Activated T-cell treated with anti-CD3 and anti-CD28 coated beads, Interleukin-2, amount 50 U/mL, for 24 hours (primary cell): ENCODE results near the gene GPA33.
A peak's percentile ranks its signal among the peaks of the same experiment; 100 is the strongest.

Source experiments
- DNase-seq: peaks from one replicate; pipeline ENCODE4 v3.0.0-alpha.2; 2020
- H3K27ac Mint-ChIP-seq: 2 replicates; pipeline ENCODE4 v1.8.0; 2020; ENCODE audit warnings: mild to moderate bottlenecking, mixed read lengths
- H3K27me3 Mint-ChIP-seq: 2 replicates; pipeline ENCODE4 v1.8.0; 2020; ENCODE audit warnings: mixed read lengths
- H3K36me3 Mint-ChIP-seq: 2 replicates; pipeline ENCODE4 v1.8.0; 2020; ENCODE audit warnings: low read depth, mixed read lengths
- H3K4me1 Mint-ChIP-seq: 2 replicates; pipeline ENCODE4 v1.8.0; 2020; ENCODE audit warnings: low read depth, mixed read lengths
- H3K4me3 Mint-ChIP-seq: 2 replicates; pipeline ENCODE4 v1.8.0; 2020; ENCODE audit warnings: mild to moderate bottlenecking, moderate library complexity, mixed read lengths
- H3K9me3 Mint-ChIP-seq: 2 replicates; pipeline ENCODE4 v1.8.0; 2020; ENCODE audit warnings: mixed read lengths

GPA33 gene

DNA sequence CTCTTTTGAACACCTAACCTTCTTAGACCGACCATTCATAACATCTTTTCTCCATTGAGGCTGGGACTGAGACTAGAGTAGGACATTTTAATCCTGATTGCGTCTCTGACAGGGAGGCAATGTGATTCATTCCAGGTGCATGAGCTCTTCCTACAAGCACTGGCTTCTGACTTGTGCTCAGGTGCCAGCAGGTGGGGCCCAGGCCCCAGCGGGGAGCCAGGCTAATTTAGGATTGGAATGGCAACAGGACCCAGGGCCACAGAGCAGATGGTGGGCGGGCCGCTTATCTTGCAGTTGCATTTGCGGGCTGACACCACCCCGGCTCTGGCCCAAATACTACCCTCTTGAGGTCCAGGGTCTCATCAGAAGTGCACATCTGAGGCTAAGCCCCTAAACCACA lies 4.1 kb downstream of the GPA33 start:
- no peaks in the 10 kb centered on the region for H3K9me3 Mint-ChIP-seq
- no peaks in the 10 kb centered on the region for H3K36me3 Mint-ChIP-seq
- H3K4me1 Mint-ChIP-seq = peaks cover 35% of the 10 kb centered on the region
- H3K4me3 Mint-ChIP-seq = no peak overlapping the region
- no peak overlapping the region for H3K27ac Mint-ChIP-seq
- H3K27me3 Mint-ChIP-seq = no peaks in the 10 kb centered on the region
- no peak for DNase-seq

DNA sequence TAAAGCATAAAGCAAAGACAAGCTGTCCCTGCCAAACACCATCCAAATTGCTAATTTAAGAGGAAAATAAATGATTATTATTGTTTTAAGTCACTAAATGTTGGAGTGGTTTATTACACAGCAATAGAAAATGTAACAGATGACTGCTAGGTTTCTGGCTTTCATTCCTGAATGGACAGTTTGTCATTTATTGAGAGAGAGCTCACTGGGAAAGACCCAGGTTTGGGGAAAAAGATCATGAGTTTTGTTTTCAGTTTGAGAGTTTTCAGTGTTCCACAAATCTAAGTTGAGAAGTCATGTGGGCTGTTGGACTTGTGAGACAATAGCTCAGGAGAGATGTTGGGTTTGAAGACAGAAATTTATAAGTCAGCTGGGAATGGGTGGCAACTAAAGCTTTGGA lies 5.4 kb downstream of the GPA33 start:
- no peak for DNase-seq
- Mint-ChIP-seq H3K27ac (no peak overlapping the region), H3K4me1 (peaks cover 24% of the 10 kb centered on the region), H3K36me3 (no peaks in the 10 kb centered on the region), H3K27me3 (no peaks in the 10 kb centered on the region), H3K9me3 (no peaks in the 10 kb centered on the region), H3K4me3 (no peak overlapping the region)

DNA sequence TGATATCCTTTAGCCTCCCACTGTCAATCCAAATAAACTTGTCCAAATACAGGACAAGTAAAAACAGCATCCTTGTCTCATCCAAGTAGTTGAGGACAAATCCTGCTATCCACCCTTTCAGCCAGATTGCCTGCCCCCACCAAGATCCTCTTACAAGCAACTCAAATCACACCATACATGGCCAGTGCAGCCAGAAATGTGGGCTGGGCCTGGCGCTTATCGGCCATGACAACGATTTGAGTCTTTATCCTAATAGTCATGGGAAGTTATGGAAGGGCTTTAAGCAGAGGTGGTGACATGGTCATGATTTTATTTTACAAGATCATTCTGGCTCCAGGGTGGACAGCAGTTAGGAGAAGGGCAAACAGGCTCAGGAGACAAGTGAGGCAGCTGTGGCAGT lies 6.3 kb downstream of the GPA33 start:
- Mint-ChIP-seq H3K27me3 (no peaks in the 10 kb centered on the region), H3K27ac (no peak overlapping the region), H3K9me3 (no peaks in the 10 kb centered on the region), H3K4me3 (no peak overlapping the region), H3K36me3 (no peaks in the 10 kb centered on the region), H3K4me1 (peaks cover 15% of the 10 kb centered on the region)
- no peak for DNase-seq

DNA sequence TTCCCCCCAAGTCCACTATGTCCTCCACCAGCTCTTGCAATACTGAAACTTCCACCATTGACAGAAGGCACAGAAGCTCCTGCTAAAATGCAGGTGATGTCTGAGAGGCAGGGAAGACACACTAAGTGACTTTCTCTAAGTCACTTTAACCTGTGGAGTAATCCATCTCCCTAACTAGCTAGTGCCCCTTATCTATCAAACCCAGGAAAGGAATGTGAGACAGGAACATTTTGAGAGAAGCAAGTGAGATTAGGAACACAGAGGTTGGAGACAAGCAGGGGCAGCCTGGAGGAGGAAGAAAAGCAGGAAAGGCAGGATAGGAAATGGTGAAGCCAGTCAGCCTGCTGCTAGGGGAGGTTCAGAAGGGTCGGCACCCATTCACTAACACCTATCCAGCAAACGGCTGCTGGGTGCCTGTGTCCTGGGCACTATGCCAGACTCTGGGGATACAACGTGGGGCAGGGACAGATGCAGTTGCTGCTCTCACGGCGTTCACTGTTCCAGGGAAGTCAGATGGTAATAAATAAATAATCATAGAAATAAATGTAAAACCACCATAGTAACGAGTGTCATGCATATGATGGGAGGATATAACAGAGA lies 7.0 kb downstream of the GPA33 start:
- no peak for DNase-seq
- H3K4me1 Mint-ChIP-seq = peaks cover 8% of the 10 kb centered on the region
- H3K9me3 Mint-ChIP-seq = no peaks in the 10 kb centered on the region
- no peaks in the 10 kb centered on the region for H3K36me3 Mint-ChIP-seq
- H3K4me3 Mint-ChIP-seq = no peak overlapping the region
- H3K27me3 Mint-ChIP-seq = no peaks in the 10 kb centered on the region
- H3K27ac Mint-ChIP-seq = no peak overlapping the region

DNA sequence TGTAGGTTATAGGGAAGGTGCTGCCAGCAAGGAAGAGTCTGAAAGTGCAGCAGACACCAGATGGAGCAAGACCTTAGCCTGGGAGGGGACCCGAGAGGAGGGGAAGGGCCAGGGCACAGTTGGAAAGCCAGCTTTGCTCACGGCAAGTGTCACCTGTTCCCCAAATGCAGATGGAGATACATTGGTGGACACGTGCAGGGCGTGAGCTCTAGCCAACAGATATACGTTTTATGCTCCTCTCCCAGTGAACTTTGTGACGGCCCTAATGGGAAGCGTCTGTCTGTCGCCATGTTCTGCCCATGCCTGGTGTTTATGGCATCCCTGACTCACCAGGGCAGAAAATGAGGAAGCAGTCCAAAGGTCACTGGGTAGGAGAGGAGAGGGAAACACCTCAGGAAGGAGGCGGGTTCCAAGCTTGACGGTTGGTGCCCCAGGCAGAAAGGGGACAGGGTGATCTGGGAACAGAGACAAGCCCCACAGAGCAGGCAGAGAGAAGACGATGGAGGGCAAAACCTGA lies 7.6 kb downstream of the GPA33 start:
- Mint-ChIP-seq H3K4me3 (no peak overlapping the region), H3K36me3 (no peaks in the 10 kb centered on the region), H3K27ac (no peak overlapping the region), H3K27me3 (no peaks in the 10 kb centered on the region), H3K9me3 (no peaks in the 10 kb centered on the region), H3K4me1 (peaks cover 5% of the 10 kb centered on the region)
- no peak for DNase-seq

DNA sequence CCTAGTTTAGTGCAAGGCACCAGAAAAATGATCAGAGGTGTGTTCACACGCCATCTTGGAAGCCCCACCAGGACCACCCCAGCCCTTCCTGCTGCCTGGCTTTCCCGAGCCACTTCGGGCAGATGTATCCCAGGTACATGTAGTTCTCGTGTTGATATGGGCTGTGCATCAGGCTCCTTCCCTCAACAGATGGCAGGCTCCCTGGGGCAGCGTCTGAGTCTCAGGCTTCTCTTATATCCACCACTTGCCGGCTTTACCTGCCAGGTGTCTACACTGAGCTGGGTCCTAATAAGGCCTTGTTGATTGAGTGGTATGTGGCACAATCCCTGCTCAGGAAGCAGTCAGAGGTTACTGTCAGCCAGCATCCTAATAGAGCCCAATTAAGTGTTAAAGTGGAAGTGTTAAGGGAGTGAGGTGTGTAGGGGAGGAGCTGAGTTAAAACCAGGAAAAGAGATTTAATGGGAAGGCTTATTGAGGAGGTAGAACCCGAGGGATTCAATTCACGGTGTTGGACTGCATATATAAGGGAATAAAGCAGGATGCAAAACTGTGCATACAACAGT lies 8.5 kb downstream of the GPA33 start:
- H3K36me3 Mint-ChIP-seq = no peaks in the 10 kb centered on the region
- no peak overlapping the region for H3K27ac Mint-ChIP-seq
- no peak for DNase-seq
- H3K4me3 Mint-ChIP-seq = no peak overlapping the region
- peaks cover 4% of the 10 kb centered on the region for H3K4me1 Mint-ChIP-seq
- no peaks in the 10 kb centered on the region for H3K9me3 Mint-ChIP-seq
- no peaks in the 10 kb centered on the region for H3K27me3 Mint-ChIP-seq

DNA sequence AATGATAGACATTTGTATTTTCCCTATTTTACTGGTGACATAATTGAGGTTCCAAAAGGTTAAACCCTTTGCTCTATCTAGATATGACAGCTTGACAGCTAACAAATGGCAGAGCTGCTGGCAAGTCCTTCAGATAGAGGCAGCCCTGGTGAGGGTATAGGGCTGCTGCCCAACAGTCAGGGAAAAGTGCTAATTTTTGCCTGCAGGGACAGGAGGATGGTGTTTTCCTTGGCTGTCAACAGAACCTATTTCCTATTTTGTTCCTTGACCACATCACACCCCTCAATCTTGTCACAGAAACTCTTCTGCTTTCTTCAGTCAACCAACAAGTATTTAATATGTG lies 12.3 kb downstream of the GPA33 start:
- Mint-ChIP-seq H3K36me3 (no peaks in the 10 kb centered on the region), H3K27me3 (no peaks in the 10 kb centered on the region), H3K4me1 (peaks cover 16% of the 10 kb centered on the region), H3K4me3 (no peak overlapping the region), H3K9me3 (no peaks in the 10 kb centered on the region), H3K27ac (no peak overlapping the region)
- no peak for DNase-seq

DNA sequence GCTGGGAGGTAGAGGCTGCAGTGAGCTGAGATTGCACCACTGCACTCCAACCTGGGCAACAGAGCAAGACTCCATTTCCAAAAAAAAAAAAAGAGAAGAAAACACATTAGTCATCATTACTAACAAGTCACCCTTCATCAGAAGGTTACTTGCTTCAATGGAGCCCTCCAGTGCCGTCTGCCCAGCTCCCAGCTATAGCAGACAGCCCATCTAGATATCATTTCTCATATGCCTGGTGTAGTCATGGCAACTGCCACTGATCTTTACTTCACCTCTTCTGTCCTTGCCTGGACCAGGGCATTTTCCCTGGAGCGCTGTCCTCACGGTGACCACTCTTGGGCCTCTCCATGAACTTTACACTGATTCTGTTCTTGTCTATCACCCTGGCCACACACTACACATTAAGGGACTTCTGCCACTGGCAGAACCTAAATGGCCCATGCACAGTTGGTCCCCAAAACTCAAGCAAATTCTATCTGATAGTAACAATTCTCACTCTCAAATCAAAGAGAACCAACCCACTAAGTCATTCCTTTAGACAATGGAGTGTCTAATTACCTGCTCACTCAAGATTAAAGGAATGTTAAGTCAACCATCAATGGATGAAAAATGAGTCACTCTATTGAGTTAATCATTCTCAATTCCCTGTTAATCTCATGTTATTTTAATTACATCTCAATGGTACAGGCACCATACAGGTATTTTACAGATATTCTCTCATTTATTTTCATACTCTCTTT lies 12.9 kb downstream of the GPA33 start:
- no peak for DNase-seq
- H3K36me3 Mint-ChIP-seq = no peaks in the 10 kb centered on the region
- H3K4me1 Mint-ChIP-seq = peaks cover 16% of the 10 kb centered on the region
- H3K4me3 Mint-ChIP-seq = no peak overlapping the region
- no peaks in the 10 kb centered on the region for H3K9me3 Mint-ChIP-seq
- no peaks in the 10 kb centered on the region for H3K27me3 Mint-ChIP-seq
- no peak overlapping the region for H3K27ac Mint-ChIP-seq

DNA sequence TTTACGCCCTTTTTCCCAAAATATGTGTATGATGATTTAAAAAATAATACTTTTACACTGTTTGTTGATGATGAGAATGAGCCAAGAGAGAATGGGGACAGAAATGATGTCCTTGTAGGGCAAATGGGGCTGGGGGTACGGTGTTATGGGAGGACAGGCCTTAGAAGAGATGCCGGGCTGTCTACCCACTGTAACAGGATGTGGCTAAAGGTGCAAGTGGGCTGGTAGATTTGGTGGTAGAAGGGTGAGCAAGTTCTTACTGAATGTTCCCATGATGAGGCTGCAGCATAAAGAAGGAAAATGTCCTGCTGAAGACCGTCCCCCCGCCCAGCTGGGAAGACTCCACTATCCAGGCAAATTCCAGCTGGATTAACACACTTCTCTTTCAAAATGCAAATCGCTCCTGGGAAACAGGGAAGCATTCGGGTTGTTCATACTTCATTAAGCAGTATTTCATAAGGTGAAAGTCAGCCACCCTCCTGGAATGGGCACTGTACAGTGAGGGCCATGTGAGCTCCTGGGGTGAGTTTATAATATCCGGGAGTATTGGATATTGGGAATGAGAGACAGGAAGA lies 14.0 kb downstream of the GPA33 start:
- no peaks in the 10 kb centered on the region for H3K9me3 Mint-ChIP-seq
- no peak overlapping the region for H3K27ac Mint-ChIP-seq
- H3K4me1 Mint-ChIP-seq = peaks cover 16% of the 10 kb centered on the region
- H3K36me3 Mint-ChIP-seq = no peaks in the 10 kb centered on the region
- H3K27me3 Mint-ChIP-seq = no peaks in the 10 kb centered on the region
- no peak overlapping the region for H3K4me3 Mint-ChIP-seq
- DNase-seq = no peak

DNA sequence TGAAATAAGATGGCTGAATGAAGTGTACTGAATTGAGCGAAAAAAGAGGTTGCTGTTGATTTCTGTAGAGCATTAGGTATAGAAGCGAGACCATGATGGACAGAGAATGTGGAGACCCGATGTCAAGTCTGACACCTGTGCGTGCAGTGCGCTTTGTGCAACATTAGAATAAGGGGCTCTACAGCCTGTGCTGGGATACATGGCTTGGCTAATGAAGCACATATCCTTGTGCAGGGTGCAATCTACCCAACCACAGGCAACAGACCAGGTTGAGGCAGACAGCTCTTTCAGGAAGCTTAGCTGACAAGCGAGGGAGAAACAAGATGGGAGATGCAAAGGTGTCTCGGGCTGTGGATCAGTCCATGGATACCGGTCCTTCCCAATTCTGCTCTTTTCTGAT lies 18.9 kb downstream of the GPA33 start:
- H3K27ac Mint-ChIP-seq = no peak overlapping the region
- no peaks in the 10 kb centered on the region for H3K9me3 Mint-ChIP-seq

DNA sequence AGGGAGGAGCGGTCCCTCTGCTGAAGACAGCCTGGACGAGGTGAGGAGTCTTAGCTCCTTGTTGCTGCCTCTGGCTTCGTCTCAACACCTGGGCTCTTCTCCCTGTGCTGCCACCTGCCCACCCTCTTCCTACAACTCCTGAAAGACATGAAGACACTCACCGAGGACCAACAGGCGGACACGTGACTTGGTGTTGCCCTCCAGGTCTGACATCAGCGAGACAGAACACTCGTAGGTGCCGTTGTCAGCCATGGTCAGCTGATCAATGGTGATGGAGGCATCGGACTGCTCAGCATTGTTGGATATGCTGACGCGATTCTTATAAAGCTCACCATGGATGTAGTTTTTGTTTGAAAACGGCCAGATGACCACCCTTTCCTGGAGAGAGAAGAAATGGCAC lies 21.4 kb downstream of the GPA33 start:
- Mint-ChIP-seq H3K27me3 (no peaks in the 10 kb centered on the region), H3K9me3 (no peaks in the 10 kb centered on the region), H3K4me3 (no peak overlapping the region), H3K27ac (no peak overlapping the region), H3K36me3 (no peaks in the 10 kb centered on the region), H3K4me1 (peaks cover 3% of the 10 kb centered on the region)
- no peak for DNase-seq

More for the DNA sequence above, 18.9 kb downstream of the GPA33 start:
- no peak overlapping the region for H3K4me3 Mint-ChIP-seq
- H3K36me3 Mint-ChIP-seq = no peaks in the 10 kb centered on the region
- no peaks in the 10 kb centered on the region for H3K27me3 Mint-ChIP-seq
- peaks cover 12% of the 10 kb centered on the region for H3K4me1 Mint-ChIP-seq
- DNase-seq = no peak

DNA sequence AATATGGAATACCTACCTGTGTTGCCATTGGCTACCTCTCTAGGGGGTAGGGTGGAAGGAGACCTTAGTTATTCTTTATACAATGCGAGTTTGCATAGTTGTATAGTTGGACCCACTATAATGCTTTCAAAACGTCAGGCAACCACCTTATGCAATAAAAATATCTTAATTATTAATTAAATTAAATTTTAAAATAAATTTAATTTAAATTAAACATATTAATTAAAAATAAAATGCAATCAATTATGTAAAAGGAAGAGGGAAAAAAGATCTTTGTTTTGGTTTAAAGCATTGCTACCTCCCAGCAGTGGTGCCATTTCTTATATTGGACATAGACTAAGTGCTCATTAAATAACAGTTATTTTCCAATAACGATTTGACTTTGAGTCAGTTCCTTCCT lies 22.3 kb downstream of the GPA33 start:
- Mint-ChIP-seq H3K4me1 (peaks cover 3% of the 10 kb centered on the region), H3K9me3 (no peaks in the 10 kb centered on the region), H3K27me3 (no peaks in the 10 kb centered on the region)

DNA sequence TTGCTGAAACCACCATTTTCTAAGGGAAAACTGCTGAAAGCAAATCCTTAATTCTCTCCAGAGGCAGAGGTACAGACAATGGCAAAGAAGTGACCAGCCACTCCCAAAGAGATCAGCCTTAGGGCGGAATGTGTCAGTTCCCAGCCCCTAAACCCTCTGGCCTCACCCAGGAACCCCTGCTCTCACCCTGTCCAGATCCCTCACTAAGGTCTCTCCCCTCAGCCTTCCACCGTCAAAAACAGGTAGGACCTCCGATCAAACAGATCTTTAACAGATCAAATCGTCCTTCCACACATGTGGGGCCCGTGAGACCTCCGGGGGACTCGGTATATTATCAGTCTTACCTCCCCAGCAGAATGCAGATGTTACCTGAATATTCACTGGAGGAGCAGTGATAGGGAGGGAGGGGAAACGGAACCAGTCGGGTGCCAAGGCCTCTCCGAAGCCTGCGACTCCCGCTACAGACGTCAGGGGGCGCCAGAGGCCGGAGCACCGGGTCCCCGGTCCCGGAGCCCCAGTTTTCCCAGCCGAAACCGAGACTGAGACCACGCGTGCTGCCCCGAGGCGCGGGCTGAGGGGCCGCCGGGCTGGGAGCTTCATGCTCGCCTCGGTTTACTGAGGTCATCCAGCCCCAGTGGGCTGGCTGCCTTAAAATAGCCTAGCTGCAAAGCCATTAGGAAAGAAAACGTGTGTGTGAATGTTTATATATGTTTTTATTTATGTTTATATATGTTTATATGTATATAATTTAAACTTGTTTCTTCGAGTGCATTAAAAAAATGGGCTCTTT lies 23.6 kb downstream of the GPA33 start:
- Mint-ChIP-seq H3K4me1 (peaks cover 3% of the 10 kb centered on the region), H3K36me3 (no peaks in the 10 kb centered on the region), H3K27me3 (no peaks in the 10 kb centered on the region), H3K4me3 (peak overlapping the region; percentile 45), H3K9me3 (no peaks in the 10 kb centered on the region), H3K27ac (no peak overlapping the region)
- peak; percentile 91 for DNase-seq

More for the DNA sequence above, 22.3 kb downstream of the GPA33 start:
- no peak for DNase-seq
- Mint-ChIP-seq H3K36me3 (no peaks in the 10 kb centered on the region), H3K4me3 (no peak overlapping the region), H3K27ac (no peak overlapping the region)

DNA sequence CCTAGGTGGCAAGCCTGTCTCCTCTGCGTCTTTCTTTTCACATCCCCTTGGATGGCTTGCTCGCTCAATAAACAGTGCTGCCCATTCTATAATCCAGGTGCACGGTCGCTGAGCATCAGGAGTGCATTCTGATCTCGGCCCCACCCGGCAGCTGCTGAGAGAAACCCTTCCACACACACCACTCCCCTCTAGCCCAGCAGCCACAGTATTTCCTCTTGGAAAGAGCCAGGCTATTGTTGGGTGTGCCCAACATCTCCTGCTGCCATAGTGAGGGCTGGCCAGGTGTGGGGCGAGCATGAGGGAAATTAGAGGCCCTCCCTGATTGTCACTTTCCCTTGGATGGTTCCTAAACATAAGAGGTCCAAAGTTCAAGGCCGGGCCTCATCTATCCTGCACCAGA lies 24.7 kb downstream of the GPA33 start:
- peaks cover 3% of the 10 kb centered on the region for H3K4me1 Mint-ChIP-seq
- H3K27me3 Mint-ChIP-seq = no peaks in the 10 kb centered on the region
- H3K27ac Mint-ChIP-seq = no peak overlapping the region
- DNase-seq = no peak
- no peaks in the 10 kb centered on the region for H3K36me3 Mint-ChIP-seq
- H3K9me3 Mint-ChIP-seq = no peaks in the 10 kb centered on the region
- no peak overlapping the region for H3K4me3 Mint-ChIP-seq
